GM12878 (cell line): Measurements from ENCODE around the gene OGFOD3. TPM values are rescaled to one million over a fixed set of nuclear protein-coding genes. Genes with fewer than 3 reads are reported as not detected.

Experiments used
- ATAC-seq: fragments of 200-7000 bp; cut with Tn5 transposase; 3 replicates; pipeline ENCODE4 v1.9.1; 2020; ENCODE audit warnings: mild to moderate bottlenecking, moderate library complexity
- BruUV-seq: library from RNA; stranded (reverse); fragments of 400-500 nt; replicated peaks from 2 replicates; lab custom pipeline; 2021; lab: Mats Ljungman, UMichigan
- CTCF ChIA-PET: fragments of 300-600 bp; sonication (Branson Sonifier 250); formaldehyde crosslinking; extraction: SDS; loops from one replicate; lab custom pipeline; 2021; ENCODE audit warnings: inconsistent platforms; lab: Yijun Ruan, JAX
- POLR2A ChIA-PET: fragments of 350-600 bp; formaldehyde crosslinking; extraction: SDS; loops from one replicate; lab custom pipeline; 2021; ENCODE audit warnings: inconsistent platforms; lab: Charles Lee
- RAD21 ChIA-PET: fragments of 300-600 bp; sonication (Branson Sonifier 250); formaldehyde crosslinking; loops from one replicate; lab custom pipeline; 2023; ENCODE audit warnings: antibody characterized with exemption; ENCODE audit not compliant: unreplicated experiment; lab: Charles Lee
- SMC1A ChIA-PET: fragments of 300-600 bp; sonication (Branson Sonifier 250); formaldehyde crosslinking; loops from one replicate; lab custom pipeline; 2023; ENCODE audit not compliant: unreplicated experiment, uncharacterized antibody; lab: Charles Lee
- DNase-seq: peaks from one replicate; pipeline ENCODE4 v3.0.0-alpha.2; 2011; ENCODE audit warnings: low read depth, low spot score
- FAIRE-seq: peaks from 3 replicates; lab custom pipeline; 2011; peaks lifted over from hg19 to GRCh38; lab: Jason Lieb, UNC
- H2AFZ ChIP-seq: 2 replicates; pipeline ENCODE4 v1.6.0; 2011; ENCODE audit warnings: low read depth, low read length, control low read depth; ENCODE audit not compliant: control insufficient read depth
- H3K27ac ChIP-seq: 2 replicates; pipeline ENCODE4 v1.5.1; 2011; ENCODE audit warnings: control low read depth; ENCODE audit not compliant: control insufficient read depth, insufficient read depth
- H3K27me3 ChIP-seq, 2 experiments: replicated peaks in 1 of 2; 2 replicates each; pipeline versions ENCODE4 v1.6.0 to v1.6.1; 2011; ENCODE audit warnings: low read length in 1 of 2; ENCODE audit not compliant: control insufficient read depth in 2 of 2, insufficient read depth in 2 of 2
- H3K36me3 ChIP-seq, 2 experiments: 2 replicates each; pipeline ENCODE4 v1.5.1; 2011; ENCODE audit warnings: low read length in 1 of 2; ENCODE audit not compliant: control insufficient read depth in 2 of 2, insufficient read depth in 2 of 2
- H3K4me1 ChIP-seq: 2 replicates; pipeline ENCODE4 v1.6.1; 2011; ENCODE audit warnings: mild to moderate bottlenecking, low read length, moderate library complexity, mixed read lengths; ENCODE audit not compliant: control insufficient read depth, insufficient read depth
- H3K4me2 ChIP-seq: 2 replicates; pipeline ENCODE4 v1.6.0; 2011; ENCODE audit warnings: control low read depth; ENCODE audit not compliant: control insufficient read depth, insufficient read depth
- H3K4me3 ChIP-seq: fragments of 200-600 bp; sonication (generic); 2 replicates; pipeline ENCODE4 v1.5.1; 2016
- H3K79me2 ChIP-seq: 2 replicates; pipeline ENCODE4 v1.6.0; 2011; ENCODE audit warnings: low read length; ENCODE audit not compliant: control insufficient read depth, insufficient read depth
- H3K9ac ChIP-seq: 2 replicates; pipeline ENCODE4 v1.8.0; 2011; ENCODE audit warnings: low read length, control low read depth, mixed read lengths; ENCODE audit not compliant: control insufficient read depth, insufficient read depth
- H3K9me3 ChIP-seq: replicated peaks from 3 replicates; pipeline ENCODE4 v1.5.1; 2011; ENCODE audit warnings: mild to moderate bottlenecking, low read length; ENCODE audit not compliant: control insufficient read depth, insufficient read depth
- H4K20me1 ChIP-seq: 2 replicates; pipeline ENCODE4 v1.6.0; 2011; ENCODE audit not compliant: control insufficient read depth, insufficient read depth
- BACH1 ChIP-seq: fragments of 450-650 bp; IDR thresholded peaks from 2 replicates; pipeline ENCODE4 v1.6.1; 2017; ENCODE audit warnings: mild to moderate bottlenecking, borderline replicate concordance
- CEBPZ ChIP-seq: fragments of 150-350 bp; IDR thresholded peaks from 2 replicates; pipeline ENCODE4 v1.6.1; 2016; ENCODE audit warnings: low read depth, low read length
- CHD2 ChIP-seq: IDR thresholded peaks from 2 replicates; pipeline ENCODE4 v1.6.1; 2011; ENCODE audit warnings: low read depth, low read length, improper control_type of control experiment, borderline replicate concordance
- CHD4 ChIP-seq: fragments of 200-600 bp; sonication (generic); IDR thresholded peaks from 2 replicates; pipeline ENCODE4 v1.6.1; 2016; ENCODE audit warnings: mild to moderate bottlenecking
- E4F1 ChIP-seq: fragments of 450-650 bp; IDR thresholded peaks from 2 replicates; pipeline ENCODE4 v1.6.1; 2018; ENCODE audit warnings: borderline replicate concordance, mild to moderate bottlenecking; ENCODE audit not compliant: partially characterized antibody
- KDM1A ChIP-seq: fragments of 200-600 bp; sonication (generic); IDR thresholded peaks from 2 replicates; pipeline ENCODE4 v1.6.1; 2016; ENCODE audit warnings: borderline replicate concordance
- MYC ChIP-seq: IDR thresholded peaks from 2 replicates; pipeline ENCODE4 v1.6.1; 2011; ENCODE audit warnings: mild to moderate bottlenecking, low read length, moderate library complexity, inconsistent platforms; ENCODE audit not compliant: insufficient read depth, insufficient replicate concordance, insufficient read length, severe bottlenecking
- NFXL1 ChIP-seq: fragments of 450-650 bp; IDR thresholded peaks from 2 replicates; pipeline ENCODE4 v1.6.1; 2017; ENCODE audit warnings: antibody characterized with exemption, mild to moderate bottlenecking, borderline replicate concordance
- NRF1 ChIP-seq: conservative IDR thresholded peaks from 2 replicates; pipeline ENCODE4 v1.6.1; 2011; ENCODE audit warnings: mild to moderate bottlenecking, low read depth, low read length, improper control_type of control experiment
- RCOR1 ChIP-seq: conservative IDR thresholded peaks from 2 replicates; pipeline ENCODE4 v1.6.1; 2012; ENCODE audit warnings: low read depth, low read length, improper control_type of control experiment
- REST ChIP-seq: IDR thresholded peaks from 2 replicates; pipeline ENCODE4 v1.6.1; 2012; ENCODE audit warnings: mild to moderate bottlenecking, low read depth, low read length
- STAT3 ChIP-seq: IDR thresholded peaks from 2 replicates; pipeline ENCODE4 v1.6.1; 2011; ENCODE audit warnings: low read depth, low read length, improper control_type of control experiment
- TCF12 ChIP-seq: IDR thresholded peaks from 2 replicates; pipeline ENCODE4 v1.6.1; 2011; ENCODE audit warnings: low read depth, mild to moderate bottlenecking, low read length
- ZNF24 ChIP-seq: fragments of 450-650 bp; IDR thresholded peaks from 2 replicates; pipeline ENCODE4 v1.6.1; 2017; ENCODE audit warnings: antibody characterized with exemption, mild to moderate bottlenecking
- WGBS: methylation state at CpG from one replicate; pipeline ENCODE4 v1.1.6; 2016; ENCODE audit warnings: low lambda C conversion rate; ENCODE audit not compliant: insufficient replicate concordance, insufficient coverage; ENCODE audit errors: missing lambda C conversion rate; 5-methylcytosine and 5-hydroxymethylcytosine counted together
- in situ Hi-C: fragments of 300-500 bp; cut with MboI; formaldehyde crosslinking; loops from 9 replicates; pipeline ENCODE4 v1.14.3; 2018; ENCODE audit warnings: mixed read lengths
- intact Hi-C: fragments of 100-400 bp; cut with micrococcal nuclease; formaldehyde crosslinking; loops from one replicate; pipeline ENCODE4 v1.14.2; 2022; ENCODE audit not compliant: unreplicated experiment
- polyA plus RNA-seq, 11 experiments: library from polyadenylated mRNA; depleted of rRNA in 4 of 11; unstranded in 6 of 11; stranded (reverse) in 5 of 11; fragments of >200 nt; fragmentation: Nextera tagmentation in 4 of 11; fragmentation: Illumina TruSeq in 1 of 11; extraction: Ambion mirVana in 4 of 11; extraction: Trizol in 1 of 11; gene quantifications; 1 replicate in 1 of 11; 2 replicates in 10 of 11; pipeline versions ENCODE4 v1.2.1 to v1.2.3, GENCODE V29; 2011 to 2016; ENCODE audit warnings: inconsistent platforms in 2 of 11, missing spikeins in 2 of 11, low read depth in 1 of 11
- total RNA-seq, 4 experiments: library from RNA; depleted of rRNA in 3 of 4; stranded (reverse); fragments of >200 nt in 3 of 4; fragmentation: Illumina TruSeq in 1 of 4; extraction: Trizol in 1 of 4; gene quantifications; 2 replicates each; pipeline versions ENCODE4 v1.2.1 to v1.2.3, GENCODE V29; 2013 to 2021

The OGFOD3 gene
- total and polyA plus RNA-seq, 10 of the 15 experiments (the other 5 are each of a cell fraction or from before 2014, with no cell fraction given): 0.48 to 28.4 (median 18.3) TPM

- no peaks in the 10 kb centered on the region for H3K79me2 ChIP-seq
- H3K4me1 ChIP-seq: peaks cover 4% of the 10 kb centered on the region; the same call in 1 of the 2 replicates
- no peak for ATAC-seq
- BruUV-seq: no TSS peak
- WGBS: 44% methylated on average over 2 of the region's 2 CpGs
- CTCF ChIA-PET: interaction anchor here (0.7 to 1.8 kb wide), 11 partner anchors 9 to 193 kb away, joined by 3 to 8 read pairs (median 3); partner anchors contain the start of gene UTS2R
- no peak overlapping the region for H3K4me3 ChIP-seq
- intact Hi-C loops: no loop called here
- no peak for FAIRE-seq
- H3K27me3 ChIP-seq: no peaks in the 10 kb centered on the region
- in situ Hi-C loops: no loop called here
- no peaks in the 10 kb centered on the region for H3K9me3 ChIP-seq
- RAD21 ChIA-PET: interaction anchor here (0.7 to 1.3 kb wide), 4 partner anchors 13 to 115 kb away, joined by 3 to 6 read pairs (median 3); no protein-coding TSS in a partner anchor
- SMC1A ChIA-PET: interaction anchor here (0.8 to 1.2 kb wide), 3 partner anchors 9 to 62 kb away, joined by 3 read pairs; no protein-coding TSS in a partner anchor
- no peak overlapping the region for H3K9ac ChIP-seq
- H4K20me1 ChIP-seq: no peaks in the 10 kb centered on the region
- no peak overlapping the region for H3K27ac ChIP-seq
- no peak overlapping the region for H3K4me2 ChIP-seq
- POLR2A ChIA-PET: interaction anchor here (0.6 to 0.7 kb wide), 2 partner anchors 62 to 121 kb away, joined by 4 read pairs; no protein-coding TSS in a partner anchor
- no peak overlapping the region for H2AFZ ChIP-seq
- no peaks in the 10 kb centered on the region for H3K36me3 ChIP-seq
- no peak for DNase-seq
- TF ChIP-seq RCOR1 (no peak), KDM1A (no peak), ZNF24 (no peak), BACH1 (no peak), REST (no peak), TCF12 (no peak), CHD2 (no peak), NRF1 (no peak), MYC (no peak), NFXL1 (no peak), E4F1 (no peak), CHD4 (no peak), CEBPZ (no peak), STAT3 (no peak)
Observed at GRCh38 chr17:82357394-82357793, 61.0 kb downstream of the OGFOD3 start.
